IPS-18c (cell line): ENCODE results near the gene MBNL2.
"Not testable (repeated sequence)": the region's sequence is repeated elsewhere in the genome, so short reads cannot be mapped to it uniquely, and the experiment has no call there.

Source experiments
- H3K4me3 ChIP-seq: 2 replicates; pipeline ENCODE4 v1.7.0; 2013; ENCODE audit warnings: low read depth, mild to moderate bottlenecking, low read length, moderate library complexity; ENCODE audit not compliant: insufficient read depth
- H3K9me3 ChIP-seq: one replicate; pipeline ENCODE4 v1.6.1; 2013; ENCODE audit warnings: mild to moderate bottlenecking, low read length, moderate library complexity; ENCODE audit not compliant: control insufficient read depth, insufficient read depth

The MBNL2 gene

DNA sequence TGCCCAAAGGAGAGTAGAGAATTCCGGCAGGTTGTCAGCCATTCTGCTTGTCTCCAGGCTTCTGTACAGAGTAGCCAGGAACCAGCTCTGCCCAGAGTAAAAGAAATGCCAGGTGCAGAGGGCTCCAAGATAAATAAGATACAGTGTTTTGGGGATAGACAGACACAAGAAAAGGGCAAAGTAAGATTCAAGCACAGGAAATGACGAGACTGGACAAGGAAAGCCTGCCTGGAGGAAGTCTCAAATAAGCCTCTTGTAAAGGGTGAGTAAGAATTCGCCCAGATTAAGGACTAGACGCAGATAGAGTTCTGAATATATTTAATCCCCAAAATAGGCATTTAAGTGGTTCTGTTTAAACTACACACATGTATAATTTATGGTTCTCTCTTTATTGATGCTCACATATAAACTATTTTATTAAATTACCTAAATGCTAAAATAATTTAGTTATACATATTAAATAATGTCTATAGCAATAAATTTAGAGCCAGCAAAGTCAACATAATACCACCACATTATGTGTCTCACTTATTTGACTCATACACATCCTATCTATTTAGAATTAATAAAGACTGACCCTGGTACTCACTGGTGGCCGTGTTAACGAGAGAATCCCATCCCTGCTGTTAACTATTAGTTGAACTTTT is 113.5 kb downstream of the MBNL2 start:
- Histone ChIP-seq H3K9me3 (no peaks in the 10 kb centered on the region), H3K4me3 (no peak overlapping the region)

DNA sequence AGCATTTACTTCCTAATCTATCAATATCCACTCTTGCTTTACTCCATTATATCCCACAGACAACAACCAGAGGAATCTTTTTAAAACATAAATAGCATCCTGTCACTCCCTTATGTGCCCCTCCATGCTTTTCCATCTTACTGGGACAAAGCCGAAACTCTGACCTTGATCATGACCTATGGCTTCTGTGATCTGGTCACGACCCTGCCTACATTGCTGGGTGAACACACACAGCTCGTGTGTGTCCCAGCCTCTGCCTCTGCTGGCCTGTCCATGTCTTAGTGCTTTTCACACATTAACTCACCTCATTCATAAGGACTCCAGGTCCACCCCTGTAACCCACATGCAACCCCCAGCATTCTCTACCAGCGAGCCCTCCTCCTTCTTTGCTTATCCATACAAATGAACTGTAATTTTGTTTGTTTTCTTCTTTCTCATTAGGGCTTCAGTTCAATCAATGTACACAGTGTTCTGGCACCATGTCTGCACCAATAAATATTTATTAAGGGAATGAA is 115.9 kb downstream of the MBNL2 start:
- no peaks in the 10 kb centered on the region for H3K9me3 ChIP-seq
- H3K4me3 ChIP-seq, result no peak overlapping the region

DNA sequence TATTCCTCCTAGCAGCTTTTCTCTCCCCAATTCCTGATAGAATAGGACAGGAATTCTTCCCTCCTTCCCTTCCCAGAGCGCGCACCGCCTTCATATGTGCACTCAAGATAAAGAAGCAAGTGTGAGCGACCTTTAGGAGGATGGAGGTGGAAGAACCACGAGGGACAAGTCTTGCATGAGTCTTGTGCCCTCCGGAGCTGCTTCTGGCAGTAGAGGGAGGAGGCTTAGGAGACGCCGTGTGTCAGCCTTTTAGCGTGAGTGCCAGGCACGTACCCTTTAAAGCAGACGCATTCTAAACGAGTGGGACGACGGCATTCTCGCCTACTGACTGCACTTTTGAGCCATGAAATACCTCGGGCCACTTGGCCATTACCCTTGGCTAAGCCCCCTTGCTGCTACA is 116.4 kb downstream of the MBNL2 start:
- no peaks in the 10 kb centered on the region for H3K9me3 ChIP-seq
- H3K4me3 ChIP-seq, result no peak overlapping the region

DNA sequence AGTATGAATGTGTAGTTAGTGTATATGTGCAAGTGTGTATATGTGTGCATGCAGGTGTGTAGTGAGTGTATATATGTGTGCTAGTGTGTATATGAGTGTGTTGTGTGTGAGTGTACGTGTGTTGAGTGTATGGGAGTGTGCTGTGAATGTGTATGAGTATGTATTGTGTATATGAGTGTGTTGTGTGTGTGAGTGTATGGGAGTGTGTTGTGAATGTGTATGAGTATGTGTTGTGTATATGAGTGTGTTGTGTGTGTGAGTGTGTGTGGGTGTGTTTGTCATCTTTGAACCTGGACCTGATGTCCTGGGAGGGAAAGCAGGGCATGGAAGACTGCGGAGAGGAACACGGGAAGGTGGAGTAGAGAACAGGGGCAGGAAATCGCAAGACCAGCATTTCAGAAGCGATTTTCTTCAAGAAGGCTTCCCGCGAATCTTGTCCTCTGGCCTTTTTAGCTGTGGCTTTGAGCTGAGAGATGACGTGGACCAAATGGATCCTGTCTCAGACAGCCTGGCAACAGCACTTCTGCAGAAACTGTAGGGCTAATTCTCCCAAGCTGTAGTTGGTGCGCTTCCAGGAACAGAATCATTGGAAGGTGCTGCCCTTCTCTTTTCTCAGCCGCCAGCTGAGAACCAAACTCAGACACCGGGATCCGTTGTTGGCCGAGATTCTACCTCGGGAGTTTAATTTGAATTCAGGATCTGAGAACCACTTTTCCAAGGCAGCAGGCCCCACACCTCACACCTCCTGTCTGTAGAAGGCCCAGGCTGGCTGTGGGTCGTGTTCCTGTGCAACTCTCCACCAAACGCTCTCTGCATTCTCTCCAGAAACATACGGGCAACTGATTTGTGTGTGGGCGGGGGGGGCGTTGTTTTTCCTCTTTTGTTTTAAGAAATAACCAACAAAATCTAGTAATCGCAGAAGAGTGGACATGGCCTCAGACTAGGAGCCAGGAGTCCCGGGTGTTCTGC is 117.2 kb downstream of the MBNL2 start:
- no peak overlapping the region for H3K4me3 ChIP-seq
- H3K9me3 ChIP-seq, result no peaks in the 10 kb centered on the region

- no peak overlapping the region for H3K4me3 ChIP-seq
- no peaks in the 10 kb centered on the region for H3K9me3 ChIP-seq
Measured at GRCh38 chr13:97339988-97340749, 118.0 kb downstream of the MBNL2 start.

DNA sequence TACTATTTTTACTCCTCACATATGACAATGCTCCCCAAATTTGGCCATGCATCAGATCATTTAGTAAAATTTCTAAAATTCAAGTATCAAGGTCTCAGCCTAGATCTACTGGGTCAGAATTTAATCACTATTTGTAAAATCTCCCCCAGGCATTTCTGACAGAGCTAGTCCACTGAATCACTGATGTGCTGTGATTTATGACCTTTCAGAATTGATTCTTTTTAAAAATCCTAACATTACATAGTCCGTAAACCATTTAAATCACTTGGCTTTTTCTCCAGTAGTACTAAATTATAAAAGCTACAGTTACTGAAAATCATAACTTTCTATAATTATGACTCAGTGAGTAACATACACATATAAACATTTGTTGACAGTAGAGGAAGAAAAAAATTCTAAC is 119.0 kb downstream of the MBNL2 start:
- Histone ChIP-seq H3K9me3 (no peaks in the 10 kb centered on the region), H3K4me3 (no peak overlapping the region)

DNA sequence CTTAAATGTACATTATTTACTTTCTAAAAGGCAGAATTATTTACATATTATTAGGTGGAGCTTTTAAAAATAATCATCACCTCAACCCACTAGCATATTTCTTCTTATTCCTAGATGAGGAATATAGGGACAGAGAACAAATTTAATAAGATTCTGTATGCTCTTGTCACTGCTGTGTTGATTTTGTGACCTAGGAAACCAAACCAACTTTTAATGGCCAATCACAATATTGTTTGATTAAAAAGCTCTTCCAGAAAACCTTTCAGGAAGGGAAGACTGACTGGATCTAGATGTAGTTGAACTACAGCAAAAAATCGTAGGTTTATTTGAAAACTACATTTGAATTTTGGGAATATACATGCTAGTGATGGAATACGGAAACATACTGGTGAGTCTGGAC is 120.0 kb downstream of the MBNL2 start:
- Histone ChIP-seq H3K4me3 (no peak overlapping the region), H3K9me3 (no peaks in the 10 kb centered on the region)

GRCh38 chr13:97342936-97343335 is 120.8 kb downstream of the MBNL2 start:
- Histone ChIP-seq H3K9me3 (no peaks in the 10 kb centered on the region), H3K4me3 (no peak overlapping the region)

- Histone ChIP-seq H3K4me3 (no peak overlapping the region), H3K9me3 (no peaks in the 10 kb centered on the region)
Measured at GRCh38 chr13:97344265-97345175, 122.4 kb downstream of the MBNL2 start.

- Histone ChIP-seq H3K9me3 (no peaks in the 10 kb centered on the region), H3K4me3 (no peak overlapping the region)
Measured at GRCh38 chr13:97346097-97346496, 124.0 kb downstream of the MBNL2 start.

GRCh38 chr13:97346561-97347254 is 124.6 kb downstream of the MBNL2 start:
- no peaks in the 10 kb centered on the region for H3K9me3 ChIP-seq
- H3K4me3 ChIP-seq, result no peak overlapping the region

- no peak overlapping the region for H3K4me3 ChIP-seq
- H3K9me3 ChIP-seq, result no peaks in the 10 kb centered on the region
Measured at GRCh38 chr13:97347255-97347932, 125.3 kb downstream of the MBNL2 start.

GRCh38 chr13:97348569-97349100 is 126.5 kb downstream of the MBNL2 start:
- H3K9me3 ChIP-seq, result no peaks in the 10 kb centered on the region
- H3K4me3 ChIP-seq, result no peak overlapping the region

DNA sequence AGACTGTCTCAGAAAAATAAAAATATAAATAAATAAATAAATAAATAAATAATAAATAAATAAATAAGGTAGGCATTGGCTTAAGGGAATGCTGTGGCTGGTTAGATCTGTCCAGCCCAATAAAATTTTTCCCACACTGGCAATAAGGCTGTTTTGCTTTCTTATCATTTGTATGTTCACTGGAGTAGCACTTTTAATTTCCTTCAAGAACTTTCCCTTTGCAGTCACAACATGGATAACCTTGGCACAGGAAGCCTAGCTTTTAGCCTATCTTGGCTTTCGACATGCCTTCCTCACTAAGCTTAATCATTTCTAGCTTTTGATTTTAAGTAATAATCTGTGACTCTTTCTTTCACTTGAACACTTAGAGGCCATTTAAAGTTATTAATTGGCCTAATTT is 129.9 kb downstream of the MBNL2 start:
- not testable (repeated sequence) for H3K4me3 ChIP-seq, H3K9me3 ChIP-seq

GRCh38 chr13:97352815-97353214 is 130.7 kb downstream of the MBNL2 start:
- Histone ChIP-seq H3K4me3 (no peak overlapping the region), H3K9me3 (no peaks in the 10 kb centered on the region)
